Left cardiac atrium (tissue), 4 donors: ENCODE measurements around the gene NEB. TPM values are rescaled to one million over a fixed set of nuclear protein-coding genes. Genes with fewer than 3 reads are reported as not detected.

Source experiments
- ATAC-seq, 2 donors: fragments of 200-7000 bp; cut with Tn5 transposase; one replicate each; pipeline ENCODE4 v1.9.1; 2020; ENCODE audit warnings: mild to moderate bottlenecking in 2 of 2, moderate library complexity in 2 of 2
- DNase-seq: peaks from one replicate; pipeline ENCODE4 v3.0.0-alpha.2; 2020
- intact Hi-C, 2 donors: fragments of 100-400 bp; cut with DNase I; formaldehyde crosslinking; loops; one replicate each; pipeline versions ENCODE4 v1.14.1 to v1.15.1; 2022 to 2023
- long read RNA-seq: library from polyadenylated mRNA; unstranded; transcript quantifications from one replicate; pipeline ENCODE4 v2.0.0, GENCODE V29; 2021
- total RNA-seq, 2 donors: library from RNA; stranded (reverse); fragmentation: NEBNext Ultra II Directional; extraction: Animal tissue kit (Norgen Biotek cat#: 25700); gene quantifications; one replicate each; pipeline ENCODE4 v1.2.1, GENCODE V29; 2021
- donor health status: DM: no; HTN: yes; CAD: no.
- donor health status: DM: no; HTN: yes; CAD: no; lungs with severe emphysema.
- donor health status: DM: yes; HTN: yes; CAD: no.
- donor health status: Dilated cardiomyopathy.

NEB gene
- total RNA-seq, result 10 to 100 TPM; 24.7 to 30.5 TPM
- long read RNA-seq, partial matches to known transcripts, result 22 of 27 reads
- long read RNA-seq, other reads (novel, unspliced or antisense), result 5 of 27 reads

- no peak for ATAC-seq
- DNase-seq, result no peak
- intact Hi-C loops, result no loop called here
Observed at GRCh38 chr2:151733771-151734672, at the start of gene NEB. Gene NEB (minus strand): TSS chr2:151734476. CDS start chr2:151733156, 1,320 bp downstream.

DNA sequence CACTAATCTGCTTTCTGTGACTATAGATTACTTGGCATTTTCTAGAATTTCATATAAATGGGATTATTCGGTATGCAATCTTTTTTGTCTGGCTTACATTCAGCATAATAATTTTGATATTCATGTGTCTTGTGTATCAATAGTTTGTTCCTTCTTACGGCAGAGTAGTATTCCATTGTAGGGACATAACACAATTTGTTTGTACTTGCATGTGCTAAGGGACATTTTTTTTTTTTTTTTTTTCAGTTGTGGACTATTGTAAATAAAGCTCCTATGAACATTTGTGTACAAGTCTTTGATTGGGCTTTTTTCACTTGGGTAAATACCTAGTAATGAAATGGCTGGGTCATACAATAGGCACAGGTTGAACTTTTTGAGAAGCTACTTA is 48.9 kb upstream of the NEB start:
- DNase-seq (no peak), ATAC-seq (no peak)
- intact Hi-C loops, result no loop called here

DNA sequence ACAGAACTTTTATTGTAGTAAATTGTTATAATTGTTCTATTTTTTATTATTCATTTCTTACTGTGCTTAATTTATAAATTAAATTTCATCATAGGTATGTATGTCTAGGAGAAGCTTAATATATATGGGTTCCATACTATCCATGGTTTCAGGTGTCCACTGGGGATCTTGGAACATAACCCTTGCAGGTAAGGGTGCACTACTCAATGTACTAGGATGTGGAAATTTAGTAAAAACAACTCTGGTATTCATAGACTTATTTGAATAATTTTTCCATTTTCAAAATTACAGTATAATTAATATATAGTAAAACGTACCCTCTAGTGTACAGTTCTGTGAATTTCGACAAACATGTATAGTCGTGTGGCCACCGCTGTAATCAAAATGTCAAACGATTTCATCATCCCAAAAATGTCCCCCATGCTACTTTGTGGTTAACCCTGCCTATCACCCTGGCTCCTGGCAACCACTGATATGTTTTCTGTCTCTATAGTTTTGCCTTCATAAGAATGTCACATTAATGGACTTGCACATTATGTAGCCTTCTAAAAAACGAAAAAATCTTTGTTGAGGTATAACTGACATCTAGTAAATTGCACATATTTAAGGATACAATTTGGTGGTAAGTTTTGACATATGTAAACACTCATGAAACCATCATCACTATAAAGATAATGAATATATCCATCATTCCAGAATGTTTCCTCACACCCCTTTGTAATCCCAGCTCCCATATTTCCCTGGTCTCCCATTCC is 48.3 kb upstream of the NEB start:
- intact Hi-C loops, result no loop called here
- DNase-seq (no peak), ATAC-seq (no peak)

GRCh38 chr2:151781642-151782041 is 47.4 kb upstream of the NEB start:
- intact Hi-C loops, result no loop called here
- no peak for ATAC-seq
- no peak for DNase-seq

GRCh38 chr2:151780938-151781337 is 46.7 kb upstream of the NEB start:
- intact Hi-C loops, result no loop called here
- DNase-seq, result no peak
- no peak for ATAC-seq

DNA sequence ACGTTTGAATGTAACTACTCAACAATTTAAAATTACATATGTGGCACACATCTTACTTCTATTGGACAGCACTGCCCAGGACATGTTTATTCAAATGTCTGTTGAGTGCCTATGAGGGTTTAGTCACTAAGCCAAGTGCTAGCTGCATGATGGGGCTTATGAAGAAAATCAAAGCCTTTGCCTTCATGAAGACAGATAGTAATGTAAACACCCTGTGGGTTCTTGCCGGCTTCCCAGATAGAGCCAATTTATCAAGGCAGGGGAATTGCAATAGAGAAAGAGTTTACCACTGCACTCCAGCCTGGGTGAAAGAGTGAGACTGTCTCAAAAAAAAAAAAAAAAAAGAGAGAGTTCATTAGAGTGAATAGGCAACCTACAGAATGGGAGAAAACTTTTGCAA is 43.7 kb upstream of the NEB start:
- intact Hi-C loops, result no loop called here
- ATAC-seq (no peak), DNase-seq (no peak)

DNA sequence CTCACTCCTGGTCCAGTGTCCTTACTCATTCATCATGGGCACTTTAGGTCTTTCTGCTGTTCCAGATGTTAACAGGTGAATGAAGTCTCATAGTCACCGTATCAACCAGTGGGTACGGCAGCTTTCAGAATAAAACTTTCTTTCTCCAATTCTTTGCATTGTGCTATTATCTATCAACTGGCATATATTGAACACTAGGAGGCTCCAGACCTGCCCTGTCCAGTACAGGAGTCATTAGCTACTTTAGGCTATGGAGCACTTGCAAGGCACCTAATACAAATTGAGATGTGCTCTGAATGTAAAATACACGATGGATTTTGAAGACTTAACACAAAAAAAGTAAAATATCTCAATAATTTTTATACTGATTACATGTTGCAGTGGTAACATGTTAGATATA is 43.2 kb upstream of the NEB start:
- DNase-seq (no peak), ATAC-seq (no peak)
- intact Hi-C loops, result no loop called here

DNA sequence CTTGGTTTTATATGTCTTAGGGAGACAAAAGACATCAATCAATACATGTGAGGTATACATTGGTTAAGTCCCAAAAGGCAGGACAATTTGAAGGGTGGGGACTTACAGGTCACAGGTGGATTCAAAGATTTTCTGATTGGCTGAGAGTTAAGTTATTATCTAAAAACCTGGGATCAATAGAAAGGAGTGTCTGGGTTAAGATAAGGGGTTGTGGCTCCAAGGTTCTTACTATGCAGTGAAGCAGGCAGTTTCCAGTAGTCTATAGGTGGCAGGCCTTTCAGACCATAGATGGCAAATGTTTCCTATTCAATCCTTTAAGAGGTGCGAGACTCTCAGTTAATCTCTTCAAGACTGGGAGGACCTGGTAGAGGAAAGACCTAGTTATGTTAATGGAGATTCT is 42.1 kb upstream of the NEB start:
- ATAC-seq (no peak), DNase-seq (no peak)
- intact Hi-C loops, result no loop called here

GRCh38 chr2:151775057-151775740 is 40.9 kb upstream of the NEB start:
- no peak for DNase-seq
- peak in 1 of 2 donors; percentile 72 for ATAC-seq
- intact Hi-C loops, result no loop called here

DNA sequence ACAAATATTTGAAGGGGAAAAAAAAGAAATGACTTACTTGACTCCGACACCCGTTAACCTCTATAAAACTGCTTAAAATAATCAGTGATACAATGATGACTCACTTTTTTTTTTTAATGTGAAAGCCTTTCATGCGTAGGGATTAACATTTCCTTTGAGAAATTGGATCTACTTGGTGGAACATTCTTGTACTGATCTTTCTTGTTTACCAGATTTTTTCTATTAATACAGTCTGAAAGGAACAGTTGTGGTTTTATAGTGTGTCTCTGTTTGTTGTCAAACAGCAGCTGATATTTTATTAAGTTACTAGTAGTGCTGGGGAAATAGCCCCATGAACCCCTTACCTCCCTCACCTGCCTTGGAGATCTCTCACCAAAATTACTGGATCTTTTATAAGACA is 40.2 kb upstream of the NEB start:
- intact Hi-C loops, result no loop called here
- ATAC-seq, result peak in 1 of 2 donors; percentile 48
- no peak for DNase-seq

- DNase-seq, result peak; percentile 69
- intact Hi-C loops, result no loop called here
- ATAC-seq, result peak; percentile 85 to 95
Observed at GRCh38 chr2:151771599-151772358, 37.5 kb upstream of the NEB start.

- no peak for ATAC-seq
- intact Hi-C loops, result no loop called here
- no peak for DNase-seq
Observed at GRCh38 chr2:151770995-151771394, 36.7 kb upstream of the NEB start.

GRCh38 chr2:151769606-151770005 is 35.3 kb upstream of the NEB start:
- DNase-seq (no peak), ATAC-seq (no peak)
- intact Hi-C loops, result no loop called here

DNA sequence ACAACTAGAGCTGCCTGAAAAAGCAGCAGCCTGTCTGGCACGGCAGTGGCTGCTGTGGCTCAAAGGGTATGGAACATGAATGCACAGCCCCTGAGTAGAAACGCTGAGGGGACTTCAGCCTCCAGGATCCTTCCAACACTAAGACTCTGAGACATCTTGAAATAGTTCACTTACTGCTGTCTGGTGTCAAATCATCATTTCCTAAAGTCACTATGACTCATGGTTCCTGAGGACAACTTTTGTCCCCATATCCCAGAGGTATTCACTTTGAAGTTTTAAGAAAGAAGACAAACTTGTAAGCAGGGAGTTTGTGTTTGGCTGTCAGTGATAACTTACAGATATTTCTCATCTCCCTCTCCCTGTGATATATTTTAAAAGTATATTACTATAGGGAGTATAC is 33.3 kb upstream of the NEB start:
- ATAC-seq (no peak), DNase-seq (no peak)
- intact Hi-C loops, result no loop called here

GRCh38 chr2:151766437-151767153 is 32.3 kb upstream of the NEB start:
- intact Hi-C loops, result no loop called here
- no peak for DNase-seq
- peak in 1 of 2 donors; percentile 31 for ATAC-seq

- ATAC-seq (peak in 1 of 2 donors; percentile 22), DNase-seq (no peak)
- intact Hi-C loops, result no loop called here
Observed at GRCh38 chr2:151765760-151766410, 31.6 kb upstream of the NEB start.

GRCh38 chr2:151762694-151763093 is 28.4 kb upstream of the NEB start:
- ATAC-seq, result no peak
- DNase-seq, result no peak
- intact Hi-C loops, result no loop called here

DNA sequence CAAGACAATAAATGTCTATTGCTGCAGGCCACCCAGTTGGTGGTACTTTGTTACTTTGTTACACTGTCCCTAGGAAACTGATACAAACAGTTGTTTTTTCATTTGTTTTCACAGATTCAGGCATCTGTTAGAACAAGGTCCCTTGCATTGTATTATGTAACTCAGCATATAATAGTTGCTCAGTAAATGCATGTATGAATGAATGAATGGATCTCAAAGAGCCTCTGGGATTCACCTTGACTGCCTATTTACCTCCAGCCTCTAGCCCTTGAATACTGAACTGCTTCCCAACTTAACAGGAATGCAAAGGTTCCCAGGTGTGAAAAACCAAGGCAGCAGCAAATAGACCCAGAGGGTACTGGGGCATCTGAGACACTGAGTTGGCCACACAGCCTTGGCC is 27.4 kb upstream of the NEB start:
- intact Hi-C loops, result no loop called here
- ATAC-seq, result no peak
- DNase-seq, result no peak
